OCI-LY1 (cell line): ENCODE data around the gene PRRX1.

ENCODE experiments used
- H2AFZ ChIP-seq: fragments of 200-600 bp; sonication (generic), shearing (Covaris generic); 2 replicates; pipeline ENCODE4 v1.6.0; 2014; ENCODE audit warnings: antibody characterized with exemption, mild to moderate bottlenecking, low read length
- H3F3A ChIP-seq: fragments of 200-600 bp; sonication (generic), shearing (Covaris generic); 2 replicates; pipeline ENCODE4 v1.6.0; 2014; ENCODE audit warnings: mild to moderate bottlenecking, antibody characterized with exemption, low read length, moderate library complexity; ENCODE audit not compliant: insufficient read depth
- H3K27ac ChIP-seq: fragments of 200-600 bp; sonication (generic); 2 replicates; pipeline ENCODE4 v1.5.1; 2014; ENCODE audit warnings: low read length, mixed run types, mild to moderate bottlenecking, low read depth; ENCODE audit not compliant: poor library complexity, severe bottlenecking
- H3K27me3 ChIP-seq: fragments of 200-600 bp; sonication (generic); 2 replicates; pipeline ENCODE4 v1.6.0; 2014; ENCODE audit warnings: antibody characterized with exemption, mild to moderate bottlenecking, low read length, moderate library complexity; ENCODE audit not compliant: insufficient read depth
- H3K36me3 ChIP-seq: fragments of 200-600 bp; sonication (generic); 2 replicates; pipeline ENCODE4 v1.6.1; 2014; ENCODE audit warnings: mild to moderate bottlenecking, antibody characterized with exemption, low read length, moderate library complexity, mixed read lengths; ENCODE audit not compliant: insufficient read depth
- H3K4me1 ChIP-seq: fragments of 200-600 bp; sonication (generic); 2 replicates; pipeline ENCODE4 v1.5.1; 2014; ENCODE audit warnings: mild to moderate bottlenecking, low read length, moderate library complexity; ENCODE audit not compliant: insufficient read depth, severe bottlenecking
- H3K4me2 ChIP-seq: fragments of 200-600 bp; sonication (generic), shearing (Covaris generic); 2 replicates; pipeline ENCODE4 v1.6.1; 2014; ENCODE audit warnings: low read length
- H3K4me3 ChIP-seq: fragments of 200-600 bp; sonication (generic); 2 replicates; pipeline ENCODE4 v1.5.1; 2014; ENCODE audit warnings: low read length, low read depth, mild to moderate bottlenecking, mixed read lengths; ENCODE audit not compliant: poor library complexity, severe bottlenecking
- H3K79me2 ChIP-seq: fragments of 200-600 bp; shearing (Covaris generic); 2 replicates; pipeline ENCODE4 v1.6.1; 2016; ENCODE audit warnings: mixed run types, low read length, mixed read lengths; ENCODE audit not compliant: insufficient read depth
- H3K9ac ChIP-seq: fragments of 200-600 bp; sonication (generic), shearing (Covaris generic); 2 replicates; pipeline ENCODE4 v1.6.1; 2014; ENCODE audit warnings: mild to moderate bottlenecking, low read length, mixed read lengths
- H3K9me2 ChIP-seq: fragments of 200-600 bp; sonication (generic), shearing (Covaris generic); 2 replicates; pipeline ENCODE4 v1.6.1; 2014; ENCODE audit warnings: low read depth, mild to moderate bottlenecking, low read length, mixed read lengths
- H3K9me3 ChIP-seq: fragments of 200-600 bp; shearing (Covaris generic); 2 replicates; pipeline ENCODE4 v1.6.1; 2014; ENCODE audit warnings: low read length, mixed read lengths
- H4K20me1 ChIP-seq: fragments of 200-600 bp; sonication (generic), shearing (Covaris generic); 2 replicates; pipeline ENCODE4 v1.6.0; 2016; ENCODE audit warnings: mild to moderate bottlenecking, low read length; ENCODE audit not compliant: insufficient read depth
- CTCF ChIP-seq: fragments of 200-600 bp; sonication (generic), shearing (Covaris generic); IDR thresholded peaks from 2 replicates; pipeline ENCODE4 v1.5.1; 2017; ENCODE audit warnings: mild to moderate bottlenecking, antibody characterized with exemption, low read length, moderate library complexity, mixed read lengths
- EZH2 ChIP-seq: fragments of 200-600 bp; sonication (generic), shearing (Covaris generic); IDR thresholded peaks from 2 replicates; pipeline ENCODE4 v1.8.0; 2017; ENCODE audit warnings: borderline replicate concordance, mixed run types, mild to moderate bottlenecking, antibody characterized with exemption, low read length, moderate library complexity, mixed read lengths

PRRX1 gene

DNA sequence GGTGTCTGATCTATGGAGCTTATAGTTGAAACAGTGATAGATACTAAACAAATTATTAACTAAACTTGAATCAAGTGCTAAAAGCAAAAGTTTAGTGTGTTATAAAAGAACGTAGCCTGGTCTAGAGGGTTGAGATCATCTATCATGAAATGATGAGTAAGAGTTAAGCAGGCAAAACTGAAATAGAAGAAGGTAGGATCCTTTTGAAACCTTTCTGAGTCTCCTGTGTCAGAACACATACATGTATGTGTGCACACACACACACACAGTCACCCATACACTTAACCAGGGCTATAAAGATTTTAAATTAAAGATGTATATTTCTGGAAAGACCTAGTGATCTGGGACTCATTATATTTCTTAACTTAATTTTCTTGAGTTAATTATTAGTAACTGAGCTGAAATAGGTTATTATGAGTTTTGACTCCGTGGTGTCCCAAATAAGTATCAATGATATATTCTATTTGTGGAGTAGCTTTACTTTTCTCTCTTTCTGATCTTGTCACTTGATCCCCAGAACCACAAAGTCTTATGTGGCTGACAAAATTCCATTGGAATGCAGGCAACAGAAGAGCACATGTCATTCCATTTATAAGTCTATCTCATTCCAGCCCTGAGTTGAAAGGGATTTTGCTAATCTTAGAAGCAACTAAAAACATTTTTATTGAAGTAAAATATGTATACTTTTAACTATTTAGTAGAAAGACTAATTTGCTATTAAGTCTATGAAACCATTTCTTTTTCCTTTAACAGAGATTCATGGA, 70.7 kb downstream of the PRRX1 start:
- H3K27ac ChIP-seq = no peak overlapping the region
- TF ChIP-seq EZH2 (no peak), CTCF (no peak)
- no peaks in the 10 kb centered on the region for H3K36me3 ChIP-seq
- H3K27me3 ChIP-seq = no peaks in the 10 kb centered on the region
- H3K4me2 ChIP-seq = no peak overlapping the region
- H3K9me3 ChIP-seq = no peaks in the 10 kb centered on the region
- no peaks in the 10 kb centered on the region for H4K20me1 ChIP-seq
- no peaks in the 10 kb centered on the region for H3K4me1 ChIP-seq
- H3K79me2 ChIP-seq = no peaks in the 10 kb centered on the region
- no peaks in the 10 kb centered on the region for H3K9me2 ChIP-seq
- no peaks in the 10 kb centered on the region for H3F3A ChIP-seq
- no peak overlapping the region for H2AFZ ChIP-seq
- H3K4me3 ChIP-seq = no peak overlapping the region
- no peak overlapping the region for H3K9ac ChIP-seq

DNA sequence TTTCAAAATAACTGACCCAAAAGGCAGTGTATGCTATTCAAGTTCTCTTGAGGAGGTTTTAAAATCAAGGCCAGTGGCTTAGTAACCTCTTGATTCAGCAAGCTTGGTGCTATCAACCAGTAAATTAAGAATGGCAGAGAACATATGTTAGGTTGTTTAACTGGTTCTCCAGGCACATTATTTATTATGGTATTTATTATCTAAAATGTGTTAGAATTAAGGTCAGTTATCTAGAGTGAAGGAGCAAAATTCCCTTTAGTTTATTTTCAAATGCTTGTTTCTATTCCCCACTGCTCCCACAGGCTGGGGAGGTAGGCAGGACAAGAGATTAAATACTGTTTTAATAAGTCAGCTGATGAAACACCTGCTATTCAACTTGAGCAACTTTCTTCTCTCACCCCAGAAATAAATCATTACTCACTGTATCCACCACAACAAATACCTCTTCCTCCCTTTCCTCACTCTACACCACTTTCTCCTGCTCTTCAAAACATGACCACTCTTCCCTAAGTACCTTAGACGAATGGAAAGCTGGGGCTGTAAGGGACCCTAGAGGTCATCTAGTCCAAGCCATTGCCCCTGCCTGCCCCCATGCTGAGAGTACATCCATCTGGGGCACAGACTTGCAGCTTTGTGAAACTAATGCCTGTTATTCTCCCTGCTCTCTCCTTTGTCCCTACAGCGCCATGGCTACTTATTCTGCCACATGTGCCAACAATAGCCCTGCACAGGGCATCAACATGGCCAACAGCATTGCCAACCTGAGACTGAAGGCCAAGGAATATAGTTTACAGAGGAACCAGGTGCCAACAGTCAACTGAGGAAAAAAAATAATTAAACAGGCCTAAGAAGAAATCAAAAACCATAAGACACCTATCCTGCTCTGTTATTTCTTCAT, 71.7 kb downstream of the PRRX1 start:
- no peaks in the 10 kb centered on the region for H3F3A ChIP-seq
- H3K4me1 ChIP-seq = no peaks in the 10 kb centered on the region
- H3K36me3 ChIP-seq = no peaks in the 10 kb centered on the region
- H3K4me3 ChIP-seq = no peak overlapping the region
- no peaks in the 10 kb centered on the region for H3K79me2 ChIP-seq
- H3K27me3 ChIP-seq = no peaks in the 10 kb centered on the region
- no peaks in the 10 kb centered on the region for H3K9me3 ChIP-seq
- no peak overlapping the region for H3K4me2 ChIP-seq
- no peak overlapping the region for H3K27ac ChIP-seq
- TF ChIP-seq EZH2 (no peak), CTCF (no peak)
- no peaks in the 10 kb centered on the region for H3K9me2 ChIP-seq
- no peaks in the 10 kb centered on the region for H4K20me1 ChIP-seq
- no peak overlapping the region for H2AFZ ChIP-seq
- no peak overlapping the region for H3K9ac ChIP-seq

DNA sequence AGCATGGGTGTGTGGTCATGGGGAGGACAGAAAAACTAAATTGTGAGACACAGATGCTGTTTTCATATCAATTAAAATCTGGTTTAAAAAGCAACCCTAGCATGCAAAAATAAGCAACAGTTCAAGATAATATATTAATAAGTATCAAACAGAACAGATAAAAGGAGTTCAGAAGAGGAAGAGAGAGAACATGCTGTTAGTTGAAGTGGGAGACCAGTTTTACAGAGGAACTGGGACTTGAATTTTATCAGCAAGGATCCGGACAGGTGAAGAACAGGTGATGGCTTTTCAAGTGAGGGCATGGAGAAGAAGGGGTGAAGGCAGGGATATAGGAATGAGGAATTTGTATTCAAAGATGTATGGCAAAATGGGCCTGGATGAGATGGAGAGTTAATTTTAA, 75.9 kb downstream of the PRRX1 start:
- Histone ChIP-seq H3K4me2 (no peak overlapping the region), H3K36me3 (no peaks in the 10 kb centered on the region), H3K9me2 (no peaks in the 10 kb centered on the region), H4K20me1 (no peaks in the 10 kb centered on the region), H3K4me1 (no peaks in the 10 kb centered on the region), H3K27me3 (no peaks in the 10 kb centered on the region), H3K79me2 (no peaks in the 10 kb centered on the region), H2AFZ (no peak overlapping the region), H3K9ac (no peak overlapping the region), H3K4me3 (no peak overlapping the region), H3F3A (no peaks in the 10 kb centered on the region), H3K9me3 (no peaks in the 10 kb centered on the region), H3K27ac (no peak overlapping the region)
- TF ChIP-seq EZH2 (no peak), CTCF (no peak)
